WI38 (cell line): ENCODE data around the gene RYR1.
"Not testable (repeated sequence)": the region's sequence is repeated elsewhere in the genome, so short reads cannot be mapped to it uniquely, and the experiment has no call there.

Source experiments
- H3K4me3 ChIP-seq: 2 replicates; pipeline ENCODE4 v1.5.1; 2011; ENCODE audit warnings: low read depth, mild to moderate bottlenecking, control low read depth, low read length
- CTCF ChIP-seq: IDR thresholded peaks from 2 replicates; pipeline ENCODE4 v1.5.1; 2012; ENCODE audit warnings: low read depth, mild to moderate bottlenecking, control low read depth, low read length

The RYR1 gene

GRCh38 chr19:38458991-38459390 is 25.5 kb downstream of the RYR1 start:
- no peak for TF ChIP-seq CTCF
- H3K4me3 ChIP-seq = no peak overlapping the region

- H3K4me3 ChIP-seq = no peak overlapping the region
- TF ChIP-seq CTCF = no peak
These were observed 29.9 kb downstream of the RYR1 start for GRCh38 chr19:38463365-38463764.

GRCh38 chr19:38464421-38465082 is 31.1 kb downstream of the RYR1 start:
- TF ChIP-seq CTCF = no peak
- H3K4me3 ChIP-seq = no peak overlapping the region

- no peak for TF ChIP-seq CTCF
- H3K4me3 ChIP-seq = no peak overlapping the region
These were observed 32.6 kb downstream of the RYR1 start for GRCh38 chr19:38466050-38466449.

GRCh38 chr19:38467541-38468525 is 34.3 kb downstream of the RYR1 start:
- TF ChIP-seq CTCF = no peak
- H3K4me3 ChIP-seq = no peak overlapping the region

- H3K4me3 ChIP-seq = no peak overlapping the region
- TF ChIP-seq CTCF = no peak
These were observed 35.7 kb downstream of the RYR1 start for GRCh38 chr19:38469151-38469550.

GRCh38 chr19:38470788-38471480 is 37.4 kb downstream of the RYR1 start:
- H3K4me3 ChIP-seq = no peak overlapping the region
- no peak for TF ChIP-seq CTCF

- H3K4me3 ChIP-seq = not testable (repeated sequence)
These were observed 39.2 kb downstream of the RYR1 start for GRCh38 chr19:38472725-38473124.
